A172 (cell line): ENCODE measurements around the gene ZNF160. TPM values are rescaled to one million over a fixed set of nuclear protein-coding genes. Genes with fewer than 3 reads are reported as not detected.
A peak's percentile ranks its signal among the peaks of the same experiment; 100 is the strongest.
"Not testable (repeated sequence)": the region's sequence is repeated elsewhere in the genome, so short reads cannot be mapped to it uniquely, and the experiment has no call there.

Experiments
- DNase-seq: peaks from one replicate; pipeline ENCODE4 v3.0.0-alpha.2; 2015; ENCODE audit warnings: low spot score
- total RNA-seq: library from RNA; depleted of rRNA; stranded (reverse); fragments of >200 nt; shearing (Covaris generic); gene quantifications from 2 replicates; pipeline ENCODE4 v1.2.3, GENCODE V29; 2014

Gene ZNF160
- total RNA-seq, 1 experiment from 2014 or later: 19.6 TPM

DNA sequence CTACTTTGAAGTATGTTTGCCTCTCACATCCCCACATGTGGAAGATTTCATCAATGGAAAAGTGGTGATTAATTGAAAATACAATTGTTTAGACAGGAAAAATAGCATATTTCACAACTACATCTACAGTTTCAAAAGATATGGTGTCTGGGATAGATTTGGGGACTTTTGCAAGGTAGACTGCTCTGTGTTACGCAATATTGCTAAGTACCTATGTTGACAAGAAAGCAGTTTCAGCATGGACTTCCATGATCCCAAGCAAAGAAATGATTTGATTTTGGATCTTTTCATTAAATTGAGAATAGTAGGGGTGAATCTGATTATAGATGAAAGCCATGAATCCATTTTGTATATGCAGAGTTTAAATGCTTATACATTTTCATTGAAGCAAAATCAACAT is 10.5 kb downstream of the ZNF160 start:
- no peak for DNase-seq

DNA sequence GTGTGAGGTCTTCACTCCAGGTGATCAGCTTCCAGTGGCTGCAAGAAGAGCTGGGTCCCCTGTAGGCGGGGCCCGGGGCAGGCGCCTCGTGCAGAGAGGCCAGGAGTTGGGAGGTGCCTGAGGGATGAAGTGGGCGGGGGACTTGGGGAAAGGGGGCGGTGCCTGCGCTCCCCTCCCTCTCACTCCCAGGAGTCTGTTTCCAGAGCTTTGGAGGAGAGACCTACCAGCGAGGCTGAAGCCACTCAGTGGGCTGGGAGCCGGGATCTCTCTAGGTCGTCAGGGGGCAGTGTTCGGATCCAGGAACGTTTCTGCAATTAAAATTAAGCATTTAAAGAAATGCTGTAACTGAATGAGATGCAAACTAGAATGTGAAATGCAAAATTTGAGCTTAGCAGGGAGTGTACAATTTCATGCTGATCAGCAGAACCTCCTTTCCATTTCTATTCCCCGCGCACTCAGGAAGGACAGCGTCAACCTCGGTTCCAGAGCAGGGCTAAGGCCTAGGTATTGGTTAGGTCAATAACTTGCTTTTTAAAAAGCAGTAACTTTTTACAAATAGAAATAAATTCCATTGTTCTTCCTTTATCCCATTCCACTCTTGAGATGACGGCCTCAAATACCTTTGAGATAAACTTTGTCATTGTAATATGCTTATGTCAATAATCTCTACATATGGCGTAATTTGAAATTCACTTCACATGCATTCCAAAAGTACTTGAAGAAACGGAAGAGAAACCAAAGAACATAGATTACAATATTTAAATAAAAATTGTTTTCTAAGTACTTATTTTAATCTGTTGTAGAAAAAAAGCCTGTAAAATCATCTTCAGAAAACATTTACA is 11.6 kb downstream of the ZNF160 start:
- no peak for DNase-seq

DNA sequence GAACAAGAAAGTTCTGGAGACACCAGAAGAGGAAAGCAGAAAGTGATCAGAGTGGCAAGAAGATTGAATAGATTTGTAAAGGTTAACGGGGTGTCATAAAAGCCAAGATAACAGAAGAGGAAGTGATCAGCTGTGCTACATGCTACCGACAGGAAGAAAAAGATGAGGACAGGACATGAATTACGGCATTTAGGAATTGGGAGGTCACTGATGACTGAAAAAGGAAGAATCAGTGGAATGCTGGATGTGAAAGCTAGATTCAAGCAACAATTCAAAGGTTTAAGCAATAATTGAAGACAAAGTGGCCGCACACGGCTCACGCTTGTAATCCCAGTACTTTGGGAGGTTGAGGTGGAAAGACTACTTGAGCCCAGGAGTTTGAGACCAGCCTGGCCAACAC is 15.1 kb downstream of the ZNF160 start:
- no peak for DNase-seq

DNA sequence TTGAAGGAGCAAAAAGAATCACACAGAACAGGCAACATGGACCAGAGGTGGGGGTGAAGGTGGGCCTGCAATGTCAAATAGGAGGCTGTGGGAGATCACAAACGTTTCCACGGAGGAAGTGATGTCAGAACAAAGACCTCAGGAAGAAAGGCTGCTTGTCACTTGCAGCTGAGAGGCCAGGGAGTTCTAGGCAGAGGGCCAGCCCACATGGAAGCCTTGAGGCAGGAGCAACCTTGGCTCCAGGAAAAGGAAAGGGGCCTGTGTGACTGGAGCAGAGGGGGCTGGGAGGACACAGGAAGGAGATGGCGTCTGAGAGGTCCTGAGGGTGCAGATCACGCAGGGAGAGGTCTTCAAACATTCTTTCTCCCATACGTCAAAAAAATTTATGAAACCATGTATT is 16.3 kb downstream of the ZNF160 start:
- DNase-seq: no peak

DNA sequence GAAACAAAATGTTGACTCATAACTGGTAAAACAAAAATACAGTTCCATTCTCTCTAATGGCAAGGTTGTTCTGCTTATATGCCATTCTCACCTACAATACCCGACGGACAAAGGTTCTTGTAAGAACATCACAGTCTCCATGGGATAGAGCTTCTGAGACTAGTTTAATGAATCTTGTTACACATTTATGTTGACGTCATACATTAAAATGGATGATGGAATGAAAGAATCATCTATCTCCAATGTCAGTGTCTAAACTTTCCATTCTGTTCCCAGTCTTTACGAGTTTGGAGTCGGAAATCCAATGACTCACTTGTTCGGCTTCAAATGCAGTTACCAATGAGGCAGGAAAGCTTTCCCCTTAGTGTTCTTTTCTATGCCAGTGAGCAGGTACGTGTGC is 17.7 kb downstream of the ZNF160 start:
- no peak for DNase-seq

DNA sequence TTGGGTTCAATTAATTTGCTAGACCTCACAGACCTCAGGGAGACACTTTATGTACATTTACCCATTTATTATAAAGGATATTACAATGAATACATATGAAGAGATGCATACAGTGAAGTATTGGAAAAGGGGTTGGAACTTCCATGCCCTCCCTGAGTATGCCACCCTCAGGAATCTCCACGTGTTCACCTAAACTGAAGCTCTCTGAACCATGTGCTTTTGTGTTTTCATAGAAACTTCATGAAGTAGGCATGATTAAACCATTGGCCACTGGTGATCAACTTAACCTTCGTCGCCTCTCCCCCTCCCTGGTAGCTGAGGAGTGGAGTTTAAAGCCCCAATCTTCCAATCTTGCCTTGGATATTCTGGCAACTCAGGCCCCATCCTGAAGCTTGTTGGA is 20.3 kb downstream of the ZNF160 start:
- no peak for DNase-seq

DNA sequence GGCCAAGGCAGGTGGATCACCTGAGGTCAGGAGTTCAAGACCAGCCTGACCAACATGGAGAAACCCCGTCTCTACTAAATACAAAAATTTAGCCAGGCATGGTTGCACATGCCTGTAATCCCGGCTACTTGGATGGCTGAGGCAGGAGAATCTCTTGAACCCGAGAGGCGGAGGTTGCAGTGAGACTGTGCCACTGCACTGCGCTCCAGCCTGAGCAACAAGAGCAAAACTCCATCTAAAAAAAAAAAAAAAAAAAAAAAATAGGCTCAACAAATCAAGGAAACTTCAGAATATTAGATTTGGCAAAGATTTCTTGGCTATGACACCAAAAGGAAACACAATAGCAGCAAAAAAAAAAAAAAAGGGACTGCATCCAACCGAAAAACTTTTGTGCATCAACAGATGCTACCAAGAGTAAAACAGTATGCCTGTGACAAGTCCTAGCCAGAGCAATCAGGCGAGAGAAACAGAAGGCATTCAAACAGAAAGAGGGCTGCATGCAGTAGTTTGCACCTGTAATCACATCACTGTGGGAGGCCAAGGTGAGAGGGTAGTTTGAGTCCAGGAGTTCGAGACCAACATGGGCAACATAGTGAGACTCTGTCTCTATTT is 23.8 kb downstream of the ZNF160 start:
- DNase-seq: no peak

DNA sequence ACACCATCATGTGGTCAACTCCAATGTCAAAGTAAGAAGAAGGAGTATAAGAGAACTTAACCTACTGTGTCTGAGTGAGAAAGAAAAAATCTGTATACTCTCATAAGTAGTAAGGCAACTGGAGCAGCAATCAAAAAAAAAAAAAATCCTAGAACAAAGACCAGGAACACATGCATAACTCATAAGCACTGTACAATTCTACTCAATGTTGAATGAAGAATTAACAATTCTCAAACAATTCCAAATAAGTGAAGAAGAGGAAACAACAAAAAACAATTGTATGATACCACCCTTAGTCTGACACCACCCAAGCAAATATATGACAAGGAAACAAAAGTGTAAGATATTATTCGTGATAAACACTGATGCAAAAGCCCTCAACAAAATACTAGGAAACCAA is 24.6 kb downstream of the ZNF160 start:
- DNase-seq: no peak

DNA sequence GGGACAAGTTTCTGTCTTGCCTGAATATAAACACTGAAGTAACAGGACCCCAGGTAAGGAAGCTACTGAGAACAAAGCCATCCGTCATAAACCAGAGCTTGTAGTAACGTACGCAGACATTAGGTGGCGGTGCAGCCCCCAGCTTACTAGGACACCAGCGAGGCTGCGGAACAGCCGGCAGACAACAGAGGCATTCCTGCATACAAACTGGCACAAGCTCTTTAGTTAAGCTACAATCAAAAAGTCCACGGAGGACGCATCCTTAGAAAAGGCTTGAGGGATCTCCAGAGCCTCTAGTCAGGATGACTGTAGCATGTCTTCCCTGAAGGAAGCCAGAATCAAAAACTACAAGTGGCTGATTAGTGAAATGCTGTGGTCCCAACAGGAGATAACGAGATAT is 26.2 kb downstream of the ZNF160 start:
- DNase-seq: no peak

DNA sequence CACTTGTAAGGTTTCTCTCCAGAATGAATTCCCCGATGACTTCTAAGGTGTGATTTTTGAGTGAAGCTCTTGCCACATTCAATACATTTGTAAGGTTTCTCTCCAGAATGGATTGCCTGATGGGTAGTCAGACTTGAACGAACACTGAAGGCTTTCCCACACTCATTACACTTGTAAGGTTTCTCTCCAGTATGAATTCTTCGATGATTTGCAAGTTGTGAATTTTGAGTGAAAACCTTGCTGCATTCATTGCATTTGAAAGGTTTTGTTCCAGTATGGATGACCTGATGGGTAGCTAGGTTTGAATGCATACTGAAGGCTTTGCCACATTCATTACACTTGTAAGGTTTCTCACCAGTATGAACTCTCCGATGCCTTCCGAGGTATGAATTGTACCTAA is 34.4 kb downstream of the ZNF160 start:
- no peak for DNase-seq

DNA sequence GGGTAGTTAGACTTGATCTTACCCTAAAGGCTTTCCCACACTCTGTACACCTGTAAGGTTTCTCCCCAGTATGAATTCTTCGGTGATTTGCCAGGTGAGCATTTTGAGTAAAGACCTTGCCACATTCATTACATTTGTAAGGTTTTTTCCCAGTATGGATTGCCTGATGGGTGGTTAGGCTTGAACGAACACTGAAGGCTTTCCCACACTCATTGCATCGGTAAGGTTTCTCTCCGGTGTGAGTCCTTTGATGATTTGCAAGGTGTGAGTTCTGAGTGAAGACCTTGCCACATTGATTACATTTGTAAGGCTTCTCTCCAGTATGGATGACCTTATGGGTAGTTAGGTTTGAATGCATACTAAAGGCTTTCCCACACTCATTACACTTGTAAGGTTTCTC is 35.0 kb downstream of the ZNF160 start:
- no peak for DNase-seq

DNA sequence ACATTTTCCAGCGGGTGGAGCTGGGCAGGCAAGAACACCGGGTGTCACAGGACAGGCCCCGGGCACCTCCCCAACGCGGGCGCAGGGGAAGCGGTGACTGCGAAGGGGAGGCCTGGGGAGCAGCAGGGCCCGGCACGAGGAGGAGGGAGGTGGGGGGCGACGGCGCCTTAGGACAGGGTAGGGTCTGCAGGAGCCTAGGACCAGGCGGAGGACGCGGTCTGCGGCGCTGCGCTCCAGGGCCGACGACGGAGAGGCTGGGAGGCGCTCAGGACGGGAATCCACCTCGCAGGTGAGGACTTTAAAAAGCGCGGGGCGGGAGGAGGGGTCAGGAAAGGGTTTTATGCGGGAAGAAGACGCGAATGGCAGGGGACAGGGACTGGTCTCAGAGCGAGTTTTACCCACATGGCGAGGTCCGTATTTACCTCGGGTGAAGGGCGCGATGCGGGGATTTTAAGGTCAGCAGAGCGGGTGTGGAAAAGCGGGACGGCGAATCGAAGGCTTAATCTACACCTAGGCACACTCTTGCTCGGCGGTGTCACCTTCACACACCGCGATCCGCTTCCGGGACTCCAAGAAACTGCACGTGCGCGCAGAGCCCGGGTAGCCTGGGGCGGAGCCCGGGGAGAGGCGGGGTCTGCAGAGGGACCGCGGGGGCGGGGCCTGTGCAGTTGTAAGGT is 45.2 kb downstream of the ZNF160 start:
- DNase-seq: no peak

DNA sequence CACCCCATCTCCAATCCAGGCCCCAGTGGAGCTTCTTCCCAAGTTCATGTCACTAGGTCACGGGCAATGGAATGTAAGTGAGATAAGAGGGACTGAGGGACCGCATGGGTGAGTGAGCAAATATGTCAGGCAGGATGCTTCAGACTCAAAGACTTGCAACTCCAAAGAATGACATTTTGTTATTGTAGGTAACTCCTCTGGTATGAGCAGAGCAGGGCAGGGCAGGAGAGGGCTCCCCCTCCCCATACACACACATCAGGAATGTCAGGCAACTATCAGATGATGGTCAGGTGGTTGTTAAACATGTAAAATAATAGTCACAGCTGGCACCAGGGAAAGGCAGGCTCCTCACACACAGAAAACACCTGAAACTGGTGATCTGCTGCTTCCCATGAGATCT is 48.1 kb downstream of the ZNF160 start:
- peak; percentile 49 for DNase-seq

DNA sequence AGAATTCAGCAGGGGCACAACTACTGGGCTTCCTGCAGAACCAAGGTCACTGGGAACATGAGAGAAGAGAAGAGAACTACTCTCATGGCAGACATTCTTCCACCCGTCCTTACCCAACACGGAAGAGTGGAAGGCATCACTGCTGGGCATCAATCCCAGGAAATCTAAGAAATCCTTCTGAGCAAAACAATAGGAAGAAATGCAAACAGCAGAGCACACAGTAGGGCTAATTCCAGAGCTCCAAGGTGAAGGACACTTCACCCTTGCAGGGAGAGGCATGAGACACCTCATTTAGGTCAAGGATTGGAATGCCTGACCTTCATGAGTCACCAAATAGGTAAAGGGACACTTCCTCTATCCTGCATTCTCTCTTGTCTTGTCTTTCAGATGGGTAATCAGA is 55.8 kb downstream of the ZNF160 start:
- no peak for DNase-seq

DNA sequence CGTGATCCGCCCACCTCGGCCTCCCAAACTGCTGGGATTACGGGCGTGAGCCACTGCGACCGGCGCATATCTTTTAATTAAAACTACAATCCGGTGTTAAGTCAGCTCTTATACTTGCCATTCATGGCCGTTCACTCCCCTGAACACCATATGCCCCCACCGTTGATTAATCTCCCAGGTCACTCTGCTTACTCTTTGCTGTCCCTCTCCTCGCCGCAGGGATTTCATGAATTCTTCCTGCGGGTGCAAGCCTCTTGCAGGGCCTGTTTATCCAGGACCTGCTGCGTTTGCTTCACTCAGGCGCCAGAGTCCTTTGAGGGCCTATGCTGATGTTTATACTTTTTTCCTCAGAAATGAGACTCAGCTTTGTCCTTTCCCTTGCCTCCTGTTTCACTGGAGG is 57.7 kb downstream of the ZNF160 start:
- no peak for DNase-seq

DNA sequence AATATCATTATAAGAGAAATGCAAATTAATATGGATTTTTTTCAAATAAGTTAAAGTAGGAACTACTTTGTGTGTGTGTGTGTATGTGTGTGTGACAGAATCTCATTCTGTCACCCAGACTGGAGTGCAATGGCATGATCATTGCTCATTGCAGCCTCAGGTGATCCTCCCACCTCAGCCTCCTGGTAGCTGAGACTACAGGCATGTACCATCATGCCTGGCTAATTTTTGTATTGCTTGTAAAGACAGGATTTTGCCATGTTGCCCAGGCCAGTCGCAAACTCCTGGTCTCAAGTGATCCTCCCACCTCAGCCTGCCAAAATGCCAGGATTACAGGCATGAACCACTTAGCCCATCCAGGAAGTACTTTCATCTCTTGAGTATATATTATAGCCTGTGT is 61.9 kb downstream of the ZNF160 start:
- DNase-seq: no peak

DNA sequence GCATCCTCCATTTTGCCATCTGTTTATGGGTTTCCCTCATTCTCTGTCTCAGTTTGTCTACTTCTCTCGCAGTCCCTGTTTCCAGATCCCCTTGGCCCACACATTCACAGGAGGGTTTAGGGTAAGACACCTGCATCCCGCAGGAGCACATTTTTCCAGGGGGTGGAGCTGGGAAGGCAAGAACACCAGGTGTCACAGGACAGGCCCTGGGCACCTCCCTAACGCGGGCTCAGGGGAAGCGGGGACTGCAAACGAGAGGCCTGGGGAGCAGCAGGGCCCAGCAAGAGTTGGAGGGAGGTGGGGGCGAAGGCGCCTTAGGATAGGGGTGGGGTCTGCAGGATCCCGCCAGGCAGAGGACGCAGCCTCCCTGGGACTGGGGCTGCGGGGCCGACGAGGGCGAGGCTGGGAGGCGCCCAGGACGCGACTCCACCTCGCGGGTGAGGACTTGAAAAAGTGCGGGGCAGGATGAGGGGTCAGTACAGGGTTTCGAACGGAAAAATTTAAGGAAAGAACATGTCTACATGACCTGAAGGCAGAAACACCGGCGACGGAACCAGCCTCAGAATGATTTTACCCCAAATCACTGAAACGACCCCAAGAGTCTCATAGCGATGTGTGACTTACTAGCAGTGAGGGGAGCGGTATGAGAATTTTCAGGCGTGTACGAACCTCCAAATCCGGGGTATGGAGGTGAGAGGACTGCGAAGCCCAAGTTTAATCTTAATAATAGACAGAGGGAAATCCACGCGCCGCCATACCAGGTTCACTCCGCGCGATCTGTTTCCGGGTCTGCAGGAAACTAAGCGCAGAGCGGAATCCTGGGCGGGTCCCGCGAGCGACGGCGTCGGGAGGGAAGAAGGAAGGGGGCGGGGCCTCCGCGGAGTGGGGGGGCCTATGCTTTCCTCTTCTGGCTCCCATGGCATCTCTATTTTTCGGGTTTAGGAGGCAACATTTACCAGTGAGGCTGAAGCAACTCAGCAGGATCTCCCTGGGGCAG is 65.8 kb downstream of the ZNF160 start:
- no peak for DNase-seq

DNA sequence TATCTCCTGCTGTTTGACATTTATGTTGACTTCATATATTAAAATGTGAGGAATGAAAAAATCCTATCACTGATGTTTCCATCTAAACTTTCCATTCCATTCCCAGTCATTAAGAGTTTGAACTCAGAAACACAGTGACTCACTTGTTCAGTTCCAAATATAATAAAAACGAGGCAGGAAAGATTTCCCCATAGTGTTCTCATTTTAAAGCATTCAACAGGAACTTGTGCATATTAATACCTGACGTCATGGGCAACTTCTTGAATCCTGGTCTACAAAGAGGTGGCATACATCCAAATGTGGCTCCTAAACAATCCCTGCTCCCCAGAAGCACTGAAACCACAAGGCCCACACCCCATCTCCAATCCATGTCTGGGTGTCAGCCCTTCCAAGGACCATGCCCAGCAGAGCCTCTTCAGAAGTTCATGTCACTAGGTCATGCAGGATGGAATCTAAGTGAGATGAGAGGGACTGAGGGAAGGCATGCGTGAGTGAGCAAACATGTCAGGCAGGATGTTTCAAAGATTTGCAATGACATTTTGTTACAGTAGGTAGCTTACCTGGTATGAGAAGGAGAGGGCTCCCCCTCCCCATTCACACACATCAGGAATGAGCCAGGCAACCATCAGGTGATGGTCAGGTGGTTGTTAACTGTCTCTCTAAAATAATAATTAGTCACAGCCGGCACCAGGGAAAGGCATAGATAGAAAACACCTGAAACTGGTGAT is 68.1 kb downstream of the ZNF160 start:
- DNase-seq: no peak

DNA sequence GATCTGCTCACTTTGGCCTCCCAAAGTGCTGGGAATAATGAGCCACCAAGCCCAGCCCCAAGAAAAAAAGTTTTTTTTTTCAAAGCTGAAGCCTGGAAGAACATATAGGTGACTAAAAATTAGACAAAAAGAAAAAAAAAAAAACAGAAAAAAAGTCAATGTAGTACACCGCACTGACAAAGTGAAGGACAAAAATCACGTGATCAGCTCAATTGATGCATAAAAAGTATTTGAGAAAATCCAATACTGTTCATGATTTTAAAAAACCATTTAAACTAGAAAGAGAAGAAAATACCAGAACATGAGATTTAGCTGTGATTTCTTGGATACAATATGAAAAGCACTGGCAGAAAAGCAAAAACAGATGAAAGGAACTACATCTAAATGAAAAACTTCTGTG is 69.2 kb downstream of the ZNF160 start:
- DNase-seq: no peak

DNA sequence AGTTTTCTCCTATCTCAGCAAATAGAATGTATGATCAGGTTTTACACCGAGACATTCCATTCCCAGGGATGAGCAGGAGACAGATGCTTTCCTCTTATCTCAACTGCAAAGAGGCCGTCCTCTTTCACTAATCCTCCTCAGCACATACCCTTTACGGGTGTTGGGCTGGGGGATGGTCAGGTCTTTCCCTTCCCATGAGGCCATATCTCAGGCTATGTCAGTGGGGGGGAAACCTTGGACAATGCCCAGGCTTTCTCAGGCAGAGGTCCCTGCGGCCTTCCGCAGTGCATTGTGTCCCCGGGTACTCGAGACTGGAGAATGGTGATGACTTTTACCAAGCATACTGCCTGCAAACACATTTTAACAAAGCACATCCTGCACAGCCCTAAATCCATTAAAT is 74.9 kb downstream of the ZNF160 start:
- not testable (repeated sequence) for DNase-seq

DNA sequence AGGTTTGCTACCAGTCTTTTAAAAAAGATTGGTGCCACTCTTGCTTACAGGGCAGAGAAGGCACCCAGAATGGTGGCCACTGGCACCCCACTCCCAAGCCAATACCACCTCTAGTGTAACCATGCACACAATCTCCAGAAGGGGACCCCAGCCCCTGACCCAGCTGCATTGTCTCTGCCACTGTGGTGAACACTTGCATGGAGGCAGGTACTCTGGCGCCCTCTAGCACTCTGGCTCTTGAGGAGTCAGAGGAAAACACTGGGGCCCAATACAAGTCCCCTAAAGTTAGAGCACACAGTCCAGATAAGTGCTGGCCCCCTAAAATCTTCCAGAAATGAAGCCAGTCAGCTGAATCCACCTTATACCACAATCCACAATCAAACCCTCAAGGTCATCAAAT is 83.5 kb downstream of the ZNF160 start:
- no peak for DNase-seq
